ENCODE results near the gene RORB. TPM values are rescaled to one million over a fixed set of nuclear protein-coding genes. Genes with fewer than 3 reads are reported as not detected.

RORB gene
- under 1 TPM; 0.15 to 0.34 TPM for total RNA-seq
- long read RNA-seq, result 0 reads

DNA sequence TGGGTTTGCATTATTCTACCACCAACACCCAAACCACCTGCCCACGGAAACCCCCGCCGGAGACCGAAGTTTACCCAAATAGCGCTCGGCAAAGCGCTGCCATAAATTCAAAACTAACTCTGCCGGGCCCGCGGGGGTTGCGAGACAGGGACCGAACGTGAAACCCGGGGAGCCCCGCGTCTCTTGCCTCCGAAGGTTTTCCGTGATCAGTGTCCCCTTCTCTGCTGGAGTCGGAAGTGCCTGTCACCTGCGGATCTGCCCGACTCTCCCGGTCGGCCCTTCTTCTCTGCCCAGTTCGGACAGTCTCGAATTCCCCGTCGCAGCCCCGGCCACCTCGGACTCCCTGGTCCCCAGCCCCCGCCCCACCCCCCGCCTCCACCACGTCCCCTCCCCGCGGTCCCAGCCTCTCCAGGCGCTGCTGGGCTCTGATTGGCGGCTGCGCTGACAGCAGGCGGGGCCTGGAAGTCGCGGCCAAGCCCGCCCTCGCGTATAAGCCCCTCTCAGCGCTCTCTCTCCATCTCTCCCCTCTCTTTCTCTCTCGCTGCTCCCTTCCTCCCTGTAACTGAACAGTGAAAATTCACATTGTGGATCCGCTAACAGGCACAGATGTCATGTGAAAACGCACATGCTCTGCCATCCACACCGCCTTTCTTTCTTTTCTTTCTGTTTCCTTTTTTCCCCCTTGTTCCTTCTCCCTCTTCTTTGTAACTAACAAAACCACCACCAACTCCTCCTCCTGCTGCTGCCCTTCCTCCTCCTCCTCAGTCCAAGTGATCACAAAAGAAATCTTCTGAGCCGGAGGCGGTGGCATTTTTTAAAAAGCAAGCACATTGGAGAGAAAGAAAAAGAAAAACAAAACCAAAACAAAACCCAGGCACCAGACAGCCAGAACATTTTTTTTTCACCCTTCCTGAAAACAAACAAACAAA is at the start of gene RORB:
Gene RORB (plus strand): TSS at position 517 of the 929 bp plus-strand sequence. CDS start 642 bp downstream, outside the sequence.
- intact Hi-C loops (cut with DNase I, micrococcal nuclease), result no loop called here
- peak; percentile 28 to 43 for DNase-seq
- ATAC-seq, result peak; percentile 64

DNA sequence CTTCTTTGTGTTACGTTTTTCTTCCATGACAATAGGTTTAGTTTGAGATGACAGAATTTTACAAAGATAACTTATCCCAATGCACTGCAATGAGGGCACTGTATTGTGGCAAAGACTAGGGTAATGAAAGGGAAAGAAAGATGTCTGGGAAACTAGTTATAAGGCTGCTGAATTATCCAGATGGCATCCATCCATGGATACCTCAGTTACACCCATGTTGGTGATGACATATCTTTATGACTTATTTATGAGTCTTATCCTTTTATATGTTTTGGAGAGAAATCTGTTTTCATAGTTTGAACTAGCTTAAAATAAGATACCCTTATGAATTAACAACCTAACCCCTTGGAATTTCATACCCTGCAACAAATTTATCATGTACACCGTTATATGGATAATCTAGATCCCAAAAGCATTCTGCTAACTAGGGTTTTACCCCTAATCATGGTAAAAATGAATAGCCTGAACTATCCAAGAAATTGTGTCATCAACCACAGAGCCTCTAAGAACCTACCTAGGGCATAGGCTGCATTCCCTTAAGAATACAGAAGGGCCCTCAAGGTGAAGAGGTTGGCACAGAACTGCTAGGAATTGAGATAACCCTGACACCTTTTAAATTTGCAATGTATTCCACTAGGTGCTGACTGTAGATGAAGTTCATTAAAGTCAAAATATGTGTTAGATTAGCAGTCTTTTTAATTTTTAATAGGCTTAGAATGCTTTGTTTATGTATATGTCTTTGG is 49.5 kb upstream of the RORB start:
- intact Hi-C loops (cut with DNase I, micrococcal nuclease), result no loop called here
- DNase-seq (no peak), ATAC-seq (no peak)

DNA sequence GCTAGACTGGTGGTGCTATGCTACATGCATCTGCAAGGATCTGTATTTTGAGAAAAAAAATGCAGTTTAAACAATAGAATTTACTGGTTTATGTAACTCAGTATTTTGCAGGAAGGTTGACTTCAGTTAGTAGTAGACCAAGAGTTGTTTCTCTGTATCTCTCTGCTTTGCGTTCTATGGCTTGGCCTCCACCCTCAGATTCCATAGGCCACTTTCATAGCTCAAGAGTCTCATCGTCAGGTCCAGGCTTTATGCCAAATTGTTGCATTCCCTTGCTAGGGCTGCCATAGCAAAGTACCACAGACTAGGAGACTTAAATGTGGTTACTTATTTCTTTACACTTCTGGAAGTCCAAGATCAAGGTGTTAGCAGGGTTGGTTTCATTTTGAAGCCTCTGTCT is 48.1 kb upstream of the RORB start:
- no peak for ATAC-seq
- no peak for DNase-seq
- intact Hi-C loops (cut with DNase I, micrococcal nuclease), result no loop called here

DNA sequence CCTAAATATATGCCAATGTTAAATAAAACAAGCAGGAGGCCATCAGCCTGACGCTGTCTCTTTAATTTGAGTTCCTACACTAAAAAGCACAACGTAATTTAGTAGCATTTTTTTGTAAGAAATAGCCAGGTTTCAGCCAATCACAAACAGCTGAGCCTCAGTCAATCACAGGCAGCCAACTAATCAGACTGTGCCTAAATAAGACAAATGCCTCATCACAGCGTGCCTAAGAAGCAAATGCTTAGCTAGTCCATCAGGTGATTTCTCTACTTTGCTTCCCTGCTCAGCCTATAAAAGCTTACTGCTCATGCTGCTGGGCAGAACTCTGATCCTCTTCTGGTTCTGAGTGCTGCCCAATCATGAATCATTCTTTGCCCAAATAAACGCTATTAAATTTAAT is 38.3 kb upstream of the RORB start:
- no peak for DNase-seq
- no peak for ATAC-seq
- intact Hi-C loops (cut with DNase I, micrococcal nuclease), result no loop called here

DNA sequence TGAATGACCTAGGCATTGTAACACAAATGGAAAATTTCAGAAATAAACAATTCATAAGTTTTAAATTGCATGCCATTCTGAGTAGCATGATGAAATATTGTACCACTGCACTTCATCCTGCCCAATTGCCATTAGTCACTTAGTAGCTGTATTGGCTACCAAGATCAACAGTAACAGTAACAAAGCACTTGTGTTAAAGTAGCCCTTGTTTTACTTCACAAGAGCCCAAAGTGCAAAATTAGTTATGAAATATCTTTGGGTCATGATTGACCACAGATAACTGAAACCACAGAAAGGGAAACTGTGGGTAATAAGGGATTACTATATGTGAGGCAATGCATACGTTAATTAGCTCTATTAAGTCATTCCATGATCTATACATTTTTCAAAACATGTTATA is 33.3 kb upstream of the RORB start:
- intact Hi-C loops (cut with DNase I, micrococcal nuclease), result no loop called here
- no peak for ATAC-seq
- DNase-seq, result no peak

DNA sequence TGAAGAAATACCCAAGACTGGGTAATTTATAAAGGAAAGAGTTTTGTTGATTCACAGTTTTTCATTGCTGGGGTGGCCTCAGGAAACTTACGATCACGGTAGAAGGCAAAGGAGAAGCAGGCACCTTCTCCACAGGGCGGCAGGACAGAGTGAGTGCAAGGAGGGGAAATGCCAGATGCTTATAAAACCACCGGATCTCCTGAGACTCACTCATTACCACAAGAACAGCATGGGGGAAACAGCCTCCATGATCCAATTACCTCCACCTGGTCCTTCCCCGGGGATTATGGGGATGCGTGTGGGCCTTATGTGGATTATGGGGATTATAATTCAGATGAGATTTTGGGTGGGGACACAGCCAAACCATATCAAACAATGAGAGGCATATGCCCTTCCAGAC is 18.5 kb upstream of the RORB start:
- DNase-seq, result no peak
- intact Hi-C loops (cut with DNase I, micrococcal nuclease), result no loop called here
- no peak for ATAC-seq

DNA sequence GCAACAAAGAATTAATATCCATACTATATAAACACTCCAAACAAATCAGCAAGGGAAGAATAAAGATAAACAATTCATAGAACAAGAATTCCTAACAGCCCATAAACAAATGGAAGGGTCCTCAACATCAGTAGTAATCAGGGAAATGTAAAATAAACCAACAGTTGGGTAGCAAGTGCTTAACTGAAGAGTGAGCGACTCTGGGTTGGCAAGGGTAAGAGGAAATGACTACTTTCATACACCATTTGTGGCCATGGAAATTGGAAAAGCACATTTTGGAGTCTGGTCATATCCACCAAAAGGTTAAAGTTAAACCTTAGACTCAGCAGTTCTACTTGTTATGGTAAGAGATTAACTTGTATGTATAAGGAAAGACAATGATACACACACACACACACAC is 17.4 kb upstream of the RORB start:
- ATAC-seq (no peak), DNase-seq (no peak)
- intact Hi-C loops (cut with DNase I, micrococcal nuclease), result no loop called here

DNA sequence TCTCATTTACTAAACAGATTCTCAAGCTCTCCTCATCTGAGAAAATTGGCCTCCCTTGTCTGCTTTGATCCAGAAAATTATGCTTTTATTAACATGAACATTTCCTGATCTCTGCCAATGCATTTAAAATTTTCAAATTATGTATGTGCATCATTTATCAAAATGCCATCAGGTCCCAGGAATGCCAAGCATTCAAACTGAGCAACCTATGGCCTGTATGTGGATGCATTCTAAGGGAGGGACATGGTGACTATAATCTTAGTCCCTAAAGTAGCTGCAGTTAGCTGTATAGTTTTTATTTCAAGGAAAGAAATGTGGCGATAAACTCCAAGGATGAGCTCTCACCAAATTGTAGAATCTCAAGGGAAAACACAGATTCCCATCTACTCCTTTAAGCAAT is 9.7 kb upstream of the RORB start:
- intact Hi-C loops (cut with DNase I, micrococcal nuclease), result no loop called here

DNA sequence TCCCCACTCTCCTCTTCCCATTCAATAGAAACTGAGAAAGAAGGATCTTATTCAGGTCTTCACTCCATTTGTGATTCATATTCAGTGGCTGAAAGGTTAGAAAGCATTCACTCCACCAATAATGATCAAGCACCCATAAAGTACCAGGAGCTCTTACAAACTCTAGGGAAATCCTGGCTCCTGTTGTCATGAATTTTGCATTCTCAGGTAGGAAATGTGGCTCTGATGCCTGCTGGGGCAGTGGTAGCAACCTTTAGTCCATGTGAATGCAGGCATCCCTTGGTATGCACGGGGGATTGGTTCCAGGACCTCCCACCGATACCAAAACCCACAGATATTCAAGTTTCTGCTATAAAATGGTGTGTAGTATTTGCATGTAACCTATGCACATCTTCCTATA is 3.6 kb upstream of the RORB start:
- intact Hi-C loops (cut with DNase I, micrococcal nuclease), result no loop called here
- DNase-seq (no peak), ATAC-seq (no peak)

More for the DNA sequence above, 9.7 kb upstream of the RORB start:
- DNase-seq (no peak), ATAC-seq (no peak)

DNA sequence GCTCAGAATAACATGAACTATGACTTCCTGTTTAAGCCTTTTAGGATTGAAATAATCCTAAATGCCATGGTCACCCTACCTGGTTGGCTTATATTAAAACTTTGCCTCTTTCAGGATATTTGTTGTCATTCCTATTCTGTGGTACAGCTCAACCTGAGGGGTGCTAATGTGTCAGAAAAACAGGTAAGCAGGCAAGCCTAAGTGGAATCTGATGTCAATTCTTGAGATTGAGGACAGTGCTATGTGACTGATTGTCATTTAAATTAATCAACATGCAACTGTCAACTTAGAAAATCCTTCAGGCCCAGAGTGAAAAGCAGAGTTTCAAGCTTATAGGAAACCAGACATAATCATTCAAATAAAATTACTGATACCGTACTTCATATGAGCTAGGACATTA is 2.6 kb upstream of the RORB start:
- intact Hi-C loops (cut with DNase I, micrococcal nuclease), result no loop called here

DNA sequence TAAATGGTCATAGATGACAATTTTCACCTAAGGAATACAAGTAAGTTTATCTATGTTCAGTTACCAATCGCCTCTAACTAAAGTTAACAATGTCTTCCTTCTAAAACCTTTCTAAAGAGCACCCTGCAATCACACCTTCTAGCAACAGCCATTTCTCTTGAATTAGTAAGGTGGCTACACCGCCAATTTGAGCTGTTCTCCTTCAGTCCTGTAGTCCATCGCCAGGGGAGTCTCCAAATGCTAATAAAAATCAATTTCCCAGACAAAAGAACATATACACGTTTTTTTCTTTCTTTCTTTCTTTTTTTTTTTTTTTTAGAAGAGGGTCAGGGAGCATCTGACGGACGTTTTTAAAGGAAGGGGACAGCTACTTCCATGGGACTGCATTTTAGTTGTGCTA is 729 bp upstream of the RORB start:
- no peak for DNase-seq
- intact Hi-C loops (cut with DNase I, micrococcal nuclease), result no loop called here
- ATAC-seq, result no peak

More for the DNA sequence above, 2.6 kb upstream of the RORB start:
- no peak for ATAC-seq
- no peak for DNase-seq

DNA sequence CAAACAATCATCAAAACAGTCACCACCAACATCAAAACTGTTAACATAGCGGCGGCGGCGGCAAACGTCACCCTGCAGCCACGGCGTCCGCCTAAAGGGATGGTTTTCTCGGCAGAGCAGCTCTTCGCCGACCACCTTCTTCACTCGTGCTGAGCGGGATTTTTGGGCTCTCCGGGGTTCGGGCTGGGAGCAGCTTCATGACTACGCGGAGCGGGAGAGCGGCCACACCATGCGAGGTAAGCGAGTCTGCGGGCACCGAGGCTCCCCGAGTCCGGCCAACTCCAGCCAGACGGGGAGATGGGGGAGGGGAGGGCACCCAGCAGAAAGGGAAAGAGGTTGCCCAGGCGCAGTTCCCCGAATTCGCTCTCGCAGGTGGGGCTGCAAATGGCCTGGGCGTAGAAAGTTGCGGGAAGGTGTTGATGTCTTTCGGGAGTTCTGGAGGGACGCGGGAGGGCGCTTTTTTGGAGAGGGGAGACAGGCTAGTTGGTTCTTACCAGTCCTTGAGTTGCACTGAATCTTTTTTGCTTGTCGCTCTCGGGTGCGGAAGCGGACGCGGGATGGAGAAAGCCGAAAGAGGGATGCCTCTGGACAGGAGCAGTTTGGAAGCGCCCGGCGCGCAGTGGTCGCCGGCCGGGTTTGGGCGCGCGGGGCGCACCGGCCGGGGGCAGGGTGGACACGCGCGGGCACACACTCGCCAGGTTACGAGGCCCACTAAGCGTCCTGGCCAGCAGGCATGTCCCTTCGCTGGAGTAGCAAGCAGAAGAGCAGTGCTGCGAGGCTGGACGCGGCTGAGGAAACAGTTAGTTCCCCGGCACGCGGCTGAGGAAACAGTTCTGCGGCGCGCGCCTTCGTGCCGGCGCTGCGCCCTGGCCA is 849 bp downstream of the RORB start:
- DNase-seq (peak in 1 of 2 donors; percentile 15), ATAC-seq (no peak)
- intact Hi-C loops (cut with DNase I, micrococcal nuclease), result no loop called here

DNA sequence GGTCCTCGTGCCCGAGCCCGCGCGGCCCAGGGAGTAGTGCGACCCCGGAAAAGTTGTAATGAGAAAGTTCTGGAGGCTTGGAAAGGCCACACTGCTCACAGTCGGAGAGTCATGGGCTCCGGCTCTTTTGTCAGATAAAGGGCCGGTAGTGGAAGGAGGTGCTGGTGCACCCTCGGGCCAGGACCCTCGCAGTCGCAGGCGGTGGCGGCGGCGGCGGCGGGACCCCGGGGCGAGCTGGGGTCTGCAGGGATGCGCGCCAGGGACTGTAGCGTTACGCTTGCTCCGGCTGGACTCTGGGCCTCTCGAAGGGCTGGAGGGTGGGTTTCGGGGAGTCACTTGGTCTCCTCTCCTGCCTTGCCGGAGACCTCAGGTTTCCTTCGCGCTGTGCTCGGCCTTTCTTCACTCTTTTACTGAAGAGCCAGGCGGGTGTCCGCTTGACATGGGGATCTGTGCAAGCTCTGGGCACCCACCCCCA is 1.5 kb downstream of the RORB start:
- intact Hi-C loops (cut with DNase I, micrococcal nuclease), result no loop called here
- ATAC-seq, result no peak
- DNase-seq, result no peak

DNA sequence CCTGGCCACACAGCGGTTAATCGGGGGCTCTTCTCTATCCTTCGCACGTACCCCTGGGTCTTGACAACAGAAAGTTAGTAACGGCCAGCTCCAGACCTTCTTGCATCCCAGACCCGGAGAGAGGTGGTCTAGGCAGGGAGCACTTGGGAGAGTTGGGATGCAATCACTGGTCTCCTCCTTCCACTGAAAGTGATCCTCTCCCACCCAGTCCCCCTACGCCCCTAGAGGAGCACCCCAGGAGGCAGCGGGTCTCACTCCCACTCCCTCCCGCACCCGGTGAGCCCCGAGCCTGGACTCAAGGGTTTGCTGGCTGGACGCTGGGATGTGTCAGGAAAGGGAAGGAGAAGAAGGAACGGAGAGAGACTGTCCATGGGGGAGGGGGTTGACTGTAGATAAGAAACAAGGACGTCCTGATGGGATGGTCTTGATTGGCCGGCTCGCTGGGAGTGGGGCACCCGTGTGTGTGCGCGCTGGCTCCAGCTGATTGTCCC is 2.0 kb downstream of the RORB start:
- no peak for DNase-seq
- no peak for ATAC-seq
- intact Hi-C loops (cut with DNase I, micrococcal nuclease), result no loop called here

DNA sequence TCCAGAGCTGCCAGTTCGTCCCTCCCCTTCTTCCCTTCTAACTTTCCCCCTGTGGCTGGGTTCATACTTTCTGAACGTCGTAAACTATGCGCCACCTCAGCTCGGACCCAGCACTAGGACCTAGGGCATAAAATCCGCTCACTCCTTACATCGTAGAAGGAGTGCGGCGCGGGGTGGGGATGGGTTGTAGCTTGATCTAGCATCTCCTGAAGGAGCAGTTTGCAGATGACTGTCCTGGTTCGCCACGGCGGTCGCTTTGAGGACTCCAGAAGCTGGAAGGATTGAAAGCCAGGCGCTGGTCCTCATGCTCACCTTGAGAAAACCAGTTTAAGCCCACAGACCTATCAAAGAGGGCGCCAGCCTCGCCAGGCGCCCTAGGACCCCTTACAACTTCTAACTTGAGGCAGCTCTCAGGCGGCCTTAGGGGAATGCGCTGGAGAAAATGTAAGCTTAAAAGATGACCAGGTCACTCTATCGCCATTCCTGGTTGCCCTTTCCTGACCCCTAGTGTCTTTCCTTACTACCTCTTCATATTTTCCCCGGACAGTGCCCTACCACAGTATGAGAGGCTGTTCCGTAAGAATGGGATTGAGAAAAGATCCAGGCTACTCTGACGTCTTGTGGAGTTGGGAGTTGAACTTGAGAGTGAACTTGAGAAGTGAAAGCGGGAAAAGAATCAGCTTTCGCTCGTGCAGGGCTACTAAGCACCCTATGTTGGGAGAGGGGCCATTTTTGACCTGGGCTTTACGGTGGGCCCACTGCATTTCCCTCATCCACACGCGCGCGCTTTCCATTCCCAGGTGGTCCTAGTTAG is 2.8 kb downstream of the RORB start:
- DNase-seq (peak in 1 of 2 donors; percentile 3), ATAC-seq (no peak)
- intact Hi-C loops (cut with DNase I, micrococcal nuclease), result no loop called here

DNA sequence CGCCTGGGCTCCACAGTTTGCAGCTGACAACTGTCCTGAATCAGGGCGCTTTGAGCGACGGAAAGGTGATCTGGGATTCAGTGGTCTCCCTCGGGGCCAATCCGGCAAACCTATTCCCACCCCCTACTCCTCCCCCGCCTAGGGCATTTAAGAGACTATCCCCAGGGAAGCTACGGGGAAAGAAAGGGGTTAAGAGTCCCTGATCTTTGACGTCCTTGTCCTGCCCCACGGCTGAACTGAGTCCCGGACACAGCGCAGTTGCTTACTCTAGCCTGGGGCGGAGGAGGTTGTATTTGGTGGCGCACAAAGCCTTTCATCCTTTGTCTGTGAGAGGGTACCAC is 3.4 kb downstream of the RORB start:
- ATAC-seq (no peak), DNase-seq (no peak)
- intact Hi-C loops (cut with DNase I, micrococcal nuclease), result no loop called here

DNA sequence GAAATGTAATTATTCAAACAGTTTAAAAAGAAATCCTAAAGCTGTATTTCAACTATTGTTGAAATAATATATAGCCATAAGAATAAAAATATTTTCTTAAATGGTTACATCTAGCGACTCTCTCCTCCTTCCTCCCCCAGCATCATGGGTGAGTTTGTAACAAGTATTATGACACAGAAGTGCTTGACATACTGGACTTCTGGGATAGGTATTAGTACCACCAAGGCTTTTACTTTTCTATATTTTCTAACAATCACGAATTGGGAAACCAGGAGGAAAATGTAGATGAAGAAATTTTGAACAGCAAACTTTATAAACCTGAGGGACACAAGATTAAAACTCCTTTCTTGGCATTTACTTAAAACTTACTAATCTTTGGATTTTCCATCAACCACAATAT is 4.4 kb downstream of the RORB start:
- DNase-seq (no peak), ATAC-seq (no peak)
- intact Hi-C loops (cut with DNase I, micrococcal nuclease), result no loop called here

DNA sequence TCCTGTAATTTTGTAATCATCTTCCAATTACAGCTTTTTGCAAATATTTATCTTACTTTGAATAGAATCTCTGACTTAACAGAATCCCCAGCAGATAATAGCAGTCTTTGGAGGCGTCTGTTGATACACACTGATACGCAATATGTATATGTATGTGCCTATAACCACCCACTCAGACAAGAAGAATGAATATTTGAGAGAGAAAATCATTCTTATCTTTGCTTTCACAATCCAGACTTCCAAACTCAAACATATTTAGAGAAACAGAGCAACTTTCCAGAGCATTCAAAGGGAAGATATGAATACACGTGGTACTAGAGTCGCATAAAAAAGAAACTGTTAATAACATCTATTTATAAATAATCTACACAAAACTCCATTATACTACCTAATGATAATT is 6.1 kb downstream of the RORB start:
- DNase-seq, result no peak
- no peak for ATAC-seq
- intact Hi-C loops (cut with DNase I, micrococcal nuclease), result no loop called here

All from left colon (tissue), 2 donors.